HG03103 (cell line): ENCODE data around the gene DGKZ.

Source experiments
- ATAC-seq: cut with Tn5 transposase; IDR thresholded peaks from one replicate; pipeline ENCODE4 v1.9.1; 2021; ENCODE audit warnings: low read depth; ENCODE audit not compliant: unreplicated experiment

DGKZ gene

GRCh38 chr11:46390331-46391171 lies 43.3 kb downstream of the DGKZ start:
- ATAC-seq = no peak

DNA sequence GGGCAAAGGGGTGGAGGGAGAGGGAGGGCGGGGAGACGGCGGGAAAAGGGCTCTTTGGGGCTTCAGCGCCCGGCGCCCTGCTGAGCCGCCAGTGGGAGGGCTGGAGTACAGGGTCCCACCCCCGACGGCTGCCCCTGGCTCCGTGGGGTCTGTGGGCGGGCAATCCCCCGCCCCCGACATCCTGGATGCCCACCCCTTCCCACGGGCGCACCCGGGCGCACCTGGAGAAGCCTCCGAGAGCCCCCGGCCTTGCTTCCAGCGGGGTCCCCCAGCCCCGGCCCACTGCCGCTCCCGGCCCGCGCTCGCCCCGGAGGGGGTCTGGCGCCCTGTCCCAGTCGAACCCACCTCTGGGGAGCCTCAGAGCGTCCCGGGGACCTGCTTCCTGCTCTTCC lies 43.9 kb downstream of the DGKZ start:
- no peak for ATAC-seq

- no peak for ATAC-seq
Observed at GRCh38 chr11:46391578-46392420, 44.5 kb downstream of the DGKZ start, which contains the start of gene CHRM4. Gene CHRM4 (minus strand): TSS chr11:46391776. CDS start chr11:46386557, 5,219 bp downstream.

- peak; percentile 57 for ATAC-seq
Observed at GRCh38 chr11:46392421-46393230, 45.4 kb downstream of the DGKZ start.

GRCh38 chr11:46393231-46393616 lies 46.0 kb downstream of the DGKZ start:
- ATAC-seq = no peak

GRCh38 chr11:46393759-46394158 lies 46.5 kb downstream of the DGKZ start:
- ATAC-seq = no peak

DNA sequence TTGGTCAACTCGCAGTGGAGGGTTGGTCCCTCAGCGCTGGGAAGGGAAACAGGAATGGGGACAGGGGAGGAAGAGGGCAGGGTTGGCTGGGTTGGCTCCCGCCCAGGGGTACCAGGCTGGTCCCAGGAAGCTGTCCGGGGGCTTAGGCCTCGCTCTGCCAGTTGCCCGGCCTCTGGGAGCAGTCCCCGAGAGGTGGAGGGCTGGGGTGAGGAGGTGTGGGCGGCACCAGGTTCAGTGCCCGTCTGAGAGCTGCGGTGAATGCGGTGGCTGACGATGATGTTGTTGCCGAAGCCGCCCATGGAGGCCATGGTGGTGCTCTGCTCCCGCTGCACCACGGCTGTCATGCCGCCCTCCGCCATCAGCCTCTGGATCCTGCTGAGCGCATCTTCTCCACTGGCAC lies 50.3 kb downstream of the DGKZ start:
- ATAC-seq = no peak

GRCh38 chr11:46402957-46403902 lies 56.0 kb downstream of the DGKZ start:
- ATAC-seq = no peak

DNA sequence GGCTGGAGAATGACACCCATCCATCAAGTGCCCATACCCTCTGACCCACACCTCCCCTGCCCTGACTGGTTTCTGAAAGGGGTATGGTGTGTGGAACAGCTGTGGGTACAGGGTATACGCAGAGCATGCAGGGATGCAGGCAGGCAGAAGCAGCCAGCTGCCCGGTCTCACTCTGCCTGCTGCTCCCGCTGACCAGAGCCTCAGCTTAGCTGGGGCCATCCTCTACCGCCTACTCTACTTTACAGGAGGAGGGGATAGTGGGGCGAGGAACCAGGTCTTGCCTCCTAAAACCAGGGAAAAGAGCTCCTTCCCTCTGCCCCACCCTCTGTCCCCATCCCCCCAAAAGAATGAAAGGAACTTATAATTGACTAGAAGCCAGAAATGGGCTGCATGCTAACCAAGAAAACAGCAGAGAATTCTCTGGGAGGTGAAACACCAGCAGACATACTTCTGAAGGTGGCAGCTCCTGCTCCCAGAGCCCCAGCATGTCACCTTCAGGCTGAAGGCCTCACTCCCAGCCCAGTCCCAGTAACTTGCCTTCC lies 57.3 kb downstream of the DGKZ start:
- no peak for ATAC-seq

DNA sequence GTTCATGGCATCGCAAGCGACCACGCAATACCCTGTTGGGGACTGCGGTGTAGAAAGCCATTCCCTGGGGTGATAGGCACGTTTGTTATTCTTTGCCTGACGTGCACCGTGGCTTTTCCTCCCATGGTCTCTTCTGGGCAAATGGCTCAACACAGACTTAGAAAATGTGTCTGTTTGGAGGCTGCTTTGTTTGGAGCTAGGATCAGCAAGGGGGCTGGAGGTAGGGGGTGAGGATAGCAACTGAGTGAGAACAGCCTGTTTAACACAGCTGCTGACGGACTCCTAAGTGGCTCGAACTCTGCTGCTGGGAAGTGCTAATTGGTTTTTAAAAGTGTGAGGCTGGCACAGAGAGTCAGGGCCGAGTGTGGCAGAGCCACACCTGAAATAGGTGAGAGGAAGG lies 60.4 kb downstream of the DGKZ start:
- no peak for ATAC-seq

DNA sequence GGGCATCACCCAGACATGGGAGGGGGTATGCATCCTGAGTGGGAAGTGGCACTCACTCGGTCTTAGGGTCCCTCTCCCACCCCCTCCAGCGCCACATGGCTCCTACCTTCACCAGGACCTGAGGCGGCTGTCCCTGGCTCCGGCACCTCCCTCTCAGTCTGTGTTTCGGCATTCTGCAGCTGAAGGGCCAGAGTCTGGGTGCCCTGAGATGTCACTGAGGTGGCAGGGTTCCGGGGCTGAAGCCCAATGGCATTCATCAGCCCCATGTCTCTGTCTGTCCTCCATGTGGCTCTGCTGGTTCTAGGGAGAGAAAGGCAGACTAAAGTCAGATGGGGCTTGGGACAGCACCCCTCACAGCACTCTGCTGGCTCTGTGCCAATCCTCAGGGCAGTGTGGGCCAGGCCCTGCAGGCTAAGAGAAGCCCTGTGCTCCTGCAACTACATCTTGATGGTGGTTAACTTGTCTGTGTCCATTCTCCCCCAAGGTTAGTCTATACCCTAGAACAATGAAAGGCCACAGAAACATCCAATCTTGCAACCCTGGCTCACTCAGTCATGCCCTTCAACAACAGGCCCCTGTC lies 61.2 kb downstream of the DGKZ start:
- ATAC-seq = no peak

DNA sequence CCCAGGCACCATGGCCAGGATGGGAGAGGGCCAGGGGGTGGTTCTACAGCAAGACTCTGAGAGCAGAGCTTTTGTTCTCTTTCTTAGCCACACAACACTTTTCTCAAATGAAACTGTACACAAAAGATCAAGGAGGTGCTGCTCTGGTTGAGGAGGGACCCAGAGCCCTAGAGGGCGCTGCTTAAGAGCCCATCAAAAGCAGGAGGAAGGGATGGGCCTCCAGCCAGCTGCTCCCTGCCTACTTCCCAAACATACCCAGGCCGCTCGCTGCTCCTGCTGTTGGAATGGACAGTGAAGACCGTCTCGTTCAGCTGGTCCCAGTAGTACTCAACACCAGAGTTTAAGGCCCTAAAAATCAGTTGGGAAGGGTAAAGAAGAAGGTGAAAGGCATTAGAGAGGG lies 62.8 kb downstream of the DGKZ start:
- ATAC-seq = no peak

DNA sequence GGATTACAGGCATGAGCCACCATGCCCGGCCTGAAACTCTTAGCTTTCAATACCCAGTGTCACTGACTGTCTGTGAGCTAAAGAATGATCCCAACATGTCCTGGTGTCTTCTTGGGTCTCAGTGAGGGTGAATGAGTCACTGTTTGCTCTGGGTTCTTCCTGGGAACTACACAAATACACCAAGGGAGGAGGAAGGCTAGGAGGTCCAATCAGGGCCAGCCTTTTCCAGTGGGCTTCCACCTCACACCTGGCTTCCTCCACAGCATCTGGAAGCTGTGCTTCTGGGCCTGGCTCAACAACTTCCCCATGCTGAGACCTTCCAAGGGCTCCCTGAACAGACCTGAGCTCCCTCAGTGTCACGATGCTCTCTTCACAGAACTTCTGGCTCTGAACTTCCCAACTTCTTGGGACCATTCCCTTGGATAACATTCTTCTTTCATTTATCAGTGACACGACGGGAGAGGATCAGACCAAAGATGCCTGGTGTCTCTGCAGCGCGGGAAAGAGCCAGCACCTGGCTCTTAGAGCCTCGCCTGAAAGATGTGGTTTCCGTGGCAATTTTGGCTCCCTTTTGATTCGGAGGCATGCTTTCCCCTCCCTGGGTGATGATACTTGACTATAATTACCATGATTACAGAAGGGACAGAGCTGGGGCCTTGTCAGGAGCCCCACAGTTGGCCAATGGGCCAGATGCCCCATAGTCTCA lies 66.7 kb downstream of the DGKZ start:
- ATAC-seq = no peak

GRCh38 chr11:46414466-46414796 lies 67.2 kb downstream of the DGKZ start:
- no peak for ATAC-seq

- no peak for ATAC-seq
Observed at GRCh38 chr11:46414879-46415278, 67.6 kb downstream of the DGKZ start.

DNA sequence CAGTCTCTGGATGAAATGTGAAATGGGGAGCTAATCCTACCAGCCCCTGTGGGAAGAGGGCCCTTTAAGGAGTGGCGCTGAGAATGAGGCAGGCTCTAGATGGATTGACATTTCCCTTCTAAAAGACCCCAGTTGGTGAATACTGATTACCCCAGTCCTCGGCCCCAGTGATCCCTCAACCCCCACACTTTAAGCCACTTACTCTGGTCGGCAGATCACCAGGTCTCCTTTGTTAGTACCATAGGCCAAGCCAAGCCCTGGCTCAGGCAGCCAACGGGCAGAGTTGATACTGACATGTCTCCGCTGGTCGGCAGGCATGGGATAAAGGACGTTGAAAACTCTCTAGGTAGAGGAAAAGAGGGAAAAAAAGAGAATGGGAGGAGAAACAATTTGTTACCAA lies 70.4 kb downstream of the DGKZ start:
- ATAC-seq = no peak

DNA sequence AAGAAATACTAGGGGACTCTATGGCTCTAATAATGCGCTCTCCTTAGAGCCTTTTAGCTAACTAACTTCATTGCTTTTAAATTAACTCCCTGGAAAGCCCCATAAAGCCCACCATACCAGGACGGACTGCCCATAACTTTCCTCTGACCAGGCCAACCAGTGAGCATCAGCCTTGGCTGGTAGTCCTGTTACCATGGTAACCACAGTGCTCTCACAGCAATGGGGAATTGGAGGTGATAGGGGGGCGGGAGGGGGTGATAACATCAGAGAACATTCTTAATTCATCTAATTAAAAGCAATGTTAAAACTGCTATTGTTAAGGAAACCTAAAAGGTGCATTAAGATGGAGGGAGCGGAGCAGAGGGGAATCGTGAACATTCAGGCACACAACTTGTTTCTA lies 71.5 kb downstream of the DGKZ start:
- ATAC-seq = no peak

DNA sequence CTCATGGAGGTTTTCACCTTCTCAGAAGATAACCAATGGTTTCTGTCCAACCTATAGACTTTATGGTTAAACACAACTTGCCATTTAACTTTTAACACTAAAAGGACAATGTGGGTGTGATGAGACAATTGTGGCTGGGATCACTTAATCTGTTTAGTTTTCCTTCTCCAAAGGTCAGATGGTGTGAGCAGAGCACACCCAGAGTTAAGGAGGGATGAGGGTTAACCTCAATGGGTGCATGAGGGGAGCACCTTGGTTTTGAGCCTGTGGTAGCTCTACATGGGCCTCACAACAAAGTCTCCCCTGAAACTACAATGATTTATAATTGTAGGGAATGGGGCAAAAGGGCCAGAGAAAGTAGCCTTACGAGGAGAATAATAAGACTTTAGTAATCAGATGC lies 73.2 kb downstream of the DGKZ start:
- ATAC-seq = no peak
